Skeletal muscle tissue (tissue), 4 donors: ENCODE measurements around the gene RERE. TPM values are rescaled to one million over a fixed set of nuclear protein-coding genes. Genes with fewer than 3 reads are reported as not detected.

Experiments used
- H3K27ac ChIP-seq: one replicate; pipeline ENCODE4 v1.7.0; 2013; ENCODE audit warnings: mild to moderate bottlenecking, low read depth, low read length, inconsistent platforms
- H3K27me3 ChIP-seq, 3 donors: one replicate each; pipeline ENCODE4 v1.7.0; 2013; ENCODE audit warnings: low read length in 3 of 3; ENCODE audit not compliant: control insufficient read depth in 3 of 3, insufficient read depth in 3 of 3
- H3K36me3 ChIP-seq, 3 donors: one replicate each; pipeline ENCODE4 v1.7.0; 2013; ENCODE audit warnings: low read length in 3 of 3; ENCODE audit not compliant: control insufficient read depth in 3 of 3, insufficient read depth in 3 of 3
- H3K4me1 ChIP-seq, 3 donors: one replicate each; pipeline ENCODE4 v1.7.0; 2013; ENCODE audit warnings: low read length in 3 of 3, mild to moderate bottlenecking in 3 of 3; ENCODE audit not compliant: control insufficient read depth in 3 of 3, insufficient read depth in 3 of 3
- H3K4me3 ChIP-seq, 3 donors: one replicate each; pipeline ENCODE4 v1.7.0; 2013; ENCODE audit warnings: low read length in 3 of 3
- H3K9ac ChIP-seq, 3 donors: one replicate each; pipeline ENCODE4 v1.7.0; 2013; ENCODE audit warnings: low read length in 3 of 3, mild to moderate bottlenecking in 3 of 3, moderate library complexity in 2 of 3, low read depth in 1 of 3
- H3K9me3 ChIP-seq, 3 donors: one replicate each; pipeline ENCODE4 v1.7.0; 2013; ENCODE audit warnings: low read length in 3 of 3; ENCODE audit not compliant: control insufficient read depth in 3 of 3
- total RNA-seq: library from RNA; depleted of rRNA; stranded (reverse); fragments of >200 nt; gene quantifications from one replicate; pipeline ENCODE4 v1.2.3, GENCODE V29; 2014
- donor health status: Osteomylitis.

Gene RERE
- total RNA-seq, 1 donor from 2014 or later, result 212 TPM

DNA sequence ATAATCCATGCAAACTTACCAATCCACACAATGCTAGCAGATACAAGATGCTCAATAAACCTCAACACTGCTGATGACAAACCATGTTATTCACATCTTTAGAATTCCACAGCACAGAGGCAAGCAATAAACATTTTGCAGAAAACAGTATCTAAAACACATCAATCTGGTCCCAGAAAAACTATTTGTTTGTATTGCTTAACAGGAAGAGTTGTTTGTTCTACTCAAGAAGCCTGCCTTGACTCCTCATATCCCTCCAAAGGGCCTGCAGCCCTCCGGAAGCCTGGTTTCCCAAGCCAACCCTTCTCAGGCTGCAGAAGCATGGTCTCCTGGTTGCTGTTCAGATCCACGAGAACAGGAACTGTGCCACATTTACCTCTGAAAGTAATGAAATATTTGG is 139.7 kb downstream of the RERE start:
- no peaks in the 10 kb centered on the region for H3K9me3 ChIP-seq

DNA sequence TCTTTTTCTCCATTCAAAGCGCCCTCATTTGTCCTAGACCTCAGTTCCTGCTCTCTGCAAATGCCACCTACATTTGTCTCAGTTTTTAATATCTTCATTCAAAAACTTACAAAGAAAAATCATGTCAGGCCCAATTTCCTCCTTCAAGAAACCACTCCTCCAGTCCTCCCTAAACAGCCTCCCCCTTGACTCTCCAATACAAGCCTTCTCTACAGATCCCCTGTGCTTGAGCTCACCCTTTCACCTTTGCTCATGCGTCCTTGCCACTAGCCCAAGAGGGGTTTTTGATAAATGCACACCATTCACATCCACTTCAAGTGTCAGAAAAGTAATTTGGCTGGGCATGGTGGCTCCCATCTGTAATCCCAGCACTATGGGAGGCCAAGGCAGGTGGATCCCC is 140.6 kb downstream of the RERE start:
- no peaks in the 10 kb centered on the region for H3K36me3 ChIP-seq
- H3K4me3 ChIP-seq, result no peak overlapping the region
- peaks cover 0 to 3% (median 3%) of the 10 kb centered on the region in 3 donors for H3K4me1 ChIP-seq
- no peaks in the 10 kb centered on the region for H3K9me3 ChIP-seq
- no peaks in the 10 kb centered on the region for H3K27me3 ChIP-seq
- no peak overlapping the region for H3K27ac ChIP-seq
- H3K9ac ChIP-seq, result no peak overlapping the region

More for the DNA sequence above, 139.7 kb downstream of the RERE start:
- Histone ChIP-seq H3K4me3 (no peak overlapping the region), H3K4me1 (peaks cover 0 to 3% (median 3%) of the 10 kb centered on the region in 3 donors), H3K27me3 (no peaks in the 10 kb centered on the region), H3K9ac (no peak overlapping the region), H3K27ac (no peak overlapping the region), H3K36me3 (no peaks in the 10 kb centered on the region)

DNA sequence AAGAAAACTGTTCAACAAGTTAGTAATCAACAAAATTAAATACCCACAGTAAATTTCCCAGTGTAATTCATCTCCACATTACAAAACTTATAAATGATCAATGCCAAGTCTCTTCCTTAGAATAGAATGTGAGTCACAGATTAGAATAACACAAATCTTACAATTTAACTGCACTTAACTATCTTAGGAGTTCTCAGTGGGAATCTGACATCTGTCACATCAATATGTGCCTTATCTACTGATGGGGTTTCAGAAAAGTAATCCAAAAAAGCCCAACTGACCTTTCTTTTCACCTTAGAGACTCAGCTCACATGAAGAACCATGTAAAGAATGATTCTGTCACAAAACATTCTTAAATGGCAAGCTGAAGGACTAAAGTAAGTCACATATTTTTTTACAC is 141.4 kb downstream of the RERE start:
- Histone ChIP-seq H3K27ac (no peak overlapping the region), H3K9me3 (no peaks in the 10 kb centered on the region), H3K4me1 (peaks cover 0 to 5% (median 4%) of the 10 kb centered on the region in 3 donors), H3K27me3 (no peaks in the 10 kb centered on the region), H3K9ac (no peak overlapping the region), H3K36me3 (no peaks in the 10 kb centered on the region), H3K4me3 (no peak overlapping the region)

DNA sequence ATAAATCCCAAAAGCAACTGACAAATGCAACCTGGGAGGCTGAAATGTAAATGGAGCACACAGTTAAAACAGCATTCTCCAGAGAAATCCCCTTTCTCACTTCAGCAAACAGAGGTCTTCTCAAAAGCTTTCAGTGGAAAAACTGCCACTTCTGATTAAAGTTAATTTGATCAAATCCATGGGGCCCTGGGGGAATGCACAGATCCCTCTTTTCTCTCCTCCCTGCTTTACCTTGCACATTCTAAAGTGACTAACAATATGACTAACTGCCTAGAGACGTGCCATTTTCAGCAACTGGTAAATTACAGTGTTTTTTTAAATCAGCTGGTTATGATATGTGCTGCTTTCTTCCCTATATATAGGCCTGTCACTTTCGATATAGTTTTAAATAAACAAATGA is 142.5 kb downstream of the RERE start:
- Histone ChIP-seq H3K4me1 (peaks cover 6 to 16% (median 12%) of the 10 kb centered on the region in 3 donors), H3K9me3 (no peaks in the 10 kb centered on the region), H3K27me3 (no peaks in the 10 kb centered on the region), H3K36me3 (no peaks in the 10 kb centered on the region), H3K27ac (no peak overlapping the region), H3K4me3 (no peak overlapping the region), H3K9ac (no peak overlapping the region)

DNA sequence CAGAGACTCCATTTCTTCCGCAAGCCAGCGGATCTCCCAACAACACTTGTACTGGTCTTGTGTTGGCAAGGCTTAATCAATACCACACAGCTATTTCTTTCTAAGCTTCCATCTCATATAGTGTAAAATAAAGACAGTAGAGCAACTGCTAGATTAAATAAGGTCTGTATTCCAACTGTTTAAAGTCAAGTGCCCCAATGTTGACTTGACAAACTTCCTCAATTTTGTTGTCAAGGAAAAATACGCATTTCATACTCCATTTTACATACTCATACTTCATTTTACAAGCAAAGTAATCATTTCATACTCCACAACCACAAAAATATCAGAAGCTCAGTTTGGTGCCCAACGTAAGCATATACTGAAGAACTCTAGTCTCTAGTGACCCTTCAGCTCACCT is 143.0 kb downstream of the RERE start:
- no peaks in the 10 kb centered on the region for H3K36me3 ChIP-seq
- no peak overlapping the region for H3K4me3 ChIP-seq
- no peak overlapping the region for H3K9ac ChIP-seq
- no peaks in the 10 kb centered on the region for H3K27me3 ChIP-seq
- H3K4me1 ChIP-seq, result peaks cover 6 to 16% (median 11%) of the 10 kb centered on the region in 3 donors
- no peaks in the 10 kb centered on the region for H3K9me3 ChIP-seq
- H3K27ac ChIP-seq, result no peak overlapping the region

DNA sequence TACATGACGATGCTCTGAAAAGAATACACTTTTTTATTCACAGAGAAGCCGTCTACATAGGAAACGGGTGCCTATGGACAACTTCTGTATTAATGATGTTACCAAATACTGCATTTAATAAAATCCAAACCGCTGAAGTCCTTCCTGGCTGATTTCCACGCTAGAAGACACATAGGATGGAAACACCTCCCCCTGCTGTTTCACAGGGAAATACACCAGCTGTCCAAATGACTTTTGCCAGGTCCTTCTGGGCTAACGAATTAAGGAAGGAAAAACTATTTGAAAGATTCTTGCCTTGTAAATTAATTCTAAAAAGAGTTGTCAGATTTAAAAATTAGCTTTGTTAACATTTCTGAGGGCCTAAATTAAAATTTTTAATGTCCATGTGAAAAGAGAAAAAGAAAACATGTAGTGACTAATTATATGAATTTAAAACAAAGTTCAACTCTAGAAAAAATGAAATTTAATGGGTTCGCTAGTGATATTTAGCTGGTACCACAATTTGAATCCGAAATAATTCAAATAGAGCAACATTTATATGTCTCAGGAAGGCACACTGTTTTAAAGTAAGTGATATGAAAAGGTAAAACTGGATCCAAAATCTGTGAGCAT is 146.0 kb downstream of the RERE start:
- no peak overlapping the region for H3K9ac ChIP-seq
- peaks cover 18 to 29% (median 29%) of the 10 kb centered on the region in 3 donors for H3K4me1 ChIP-seq
- H3K9me3 ChIP-seq, result no peaks in the 10 kb centered on the region
- no peaks in the 10 kb centered on the region for H3K36me3 ChIP-seq
- H3K4me3 ChIP-seq, result no peak overlapping the region
- H3K27ac ChIP-seq, result no peak overlapping the region
- no peaks in the 10 kb centered on the region for H3K27me3 ChIP-seq

DNA sequence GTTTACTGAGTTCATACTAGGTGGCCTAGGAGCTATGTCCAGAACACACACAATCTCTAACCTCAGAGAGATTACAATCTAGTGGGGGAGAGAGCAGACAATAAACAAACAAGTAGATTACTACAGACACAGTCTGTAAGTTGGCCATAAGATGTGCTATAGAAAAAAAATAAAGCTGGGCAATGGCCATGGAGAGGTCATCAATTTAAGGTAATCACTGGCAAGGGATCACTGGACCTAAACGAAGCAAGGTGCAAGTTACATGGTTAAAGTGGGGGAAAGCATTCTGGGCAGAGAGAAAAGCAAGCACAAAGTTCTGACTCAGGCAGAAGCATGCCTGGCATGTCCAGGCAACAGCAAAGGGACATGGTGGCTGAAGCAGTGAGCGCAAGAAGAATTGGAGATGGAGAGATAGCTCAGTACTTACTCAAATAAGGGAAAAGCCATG is 147.0 kb downstream of the RERE start:
- H3K27me3 ChIP-seq, result no peaks in the 10 kb centered on the region
- H3K9ac ChIP-seq, result no peak overlapping the region
- H3K9me3 ChIP-seq, result no peaks in the 10 kb centered on the region
- no peak overlapping the region for H3K4me3 ChIP-seq
- peaks cover 28 to 39% (median 36%) of the 10 kb centered on the region in 3 donors for H3K4me1 ChIP-seq
- no peak overlapping the region for H3K27ac ChIP-seq
- no peaks in the 10 kb centered on the region for H3K36me3 ChIP-seq

DNA sequence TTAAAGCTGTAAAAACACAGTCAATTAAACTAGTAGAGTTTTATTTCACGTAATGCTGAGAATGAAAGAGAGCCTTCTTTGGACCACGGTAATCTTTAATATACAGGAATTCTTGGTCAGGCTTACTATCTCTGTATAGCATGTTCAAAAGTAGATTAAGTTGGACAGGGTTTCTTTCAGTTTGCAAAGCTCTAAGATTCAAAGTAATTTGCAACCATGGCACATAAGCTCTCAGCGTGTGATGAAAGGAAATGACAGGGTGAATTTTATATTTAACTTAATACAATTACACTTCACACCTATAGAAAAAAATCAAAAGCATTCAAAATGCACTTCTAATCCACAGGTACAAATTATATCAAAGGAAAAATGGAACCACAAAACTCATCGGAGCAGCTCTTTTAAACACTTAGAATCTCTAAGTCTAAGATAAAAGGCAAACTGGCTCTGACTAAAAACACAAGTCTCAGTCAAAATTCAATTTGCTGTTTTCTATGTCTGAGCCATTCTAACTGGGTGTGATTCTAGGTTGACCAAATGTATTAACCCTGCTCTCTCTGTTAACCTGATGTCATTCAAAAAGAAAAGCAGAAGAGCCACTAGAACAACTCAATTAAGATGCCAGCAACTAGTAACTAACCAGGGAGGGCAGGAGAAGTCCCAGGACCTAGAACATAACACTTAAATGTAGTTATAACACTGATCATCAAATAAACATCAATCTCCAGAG is 147.7 kb downstream of the RERE start:
- Histone ChIP-seq H3K36me3 (no peaks in the 10 kb centered on the region), H3K4me1 (peaks cover 28 to 45% (median 36%) of the 10 kb centered on the region in 3 donors), H3K9me3 (no peaks in the 10 kb centered on the region), H3K27me3 (no peaks in the 10 kb centered on the region), H3K9ac (no peak overlapping the region), H3K27ac (no peak overlapping the region), H3K4me3 (no peak overlapping the region)

DNA sequence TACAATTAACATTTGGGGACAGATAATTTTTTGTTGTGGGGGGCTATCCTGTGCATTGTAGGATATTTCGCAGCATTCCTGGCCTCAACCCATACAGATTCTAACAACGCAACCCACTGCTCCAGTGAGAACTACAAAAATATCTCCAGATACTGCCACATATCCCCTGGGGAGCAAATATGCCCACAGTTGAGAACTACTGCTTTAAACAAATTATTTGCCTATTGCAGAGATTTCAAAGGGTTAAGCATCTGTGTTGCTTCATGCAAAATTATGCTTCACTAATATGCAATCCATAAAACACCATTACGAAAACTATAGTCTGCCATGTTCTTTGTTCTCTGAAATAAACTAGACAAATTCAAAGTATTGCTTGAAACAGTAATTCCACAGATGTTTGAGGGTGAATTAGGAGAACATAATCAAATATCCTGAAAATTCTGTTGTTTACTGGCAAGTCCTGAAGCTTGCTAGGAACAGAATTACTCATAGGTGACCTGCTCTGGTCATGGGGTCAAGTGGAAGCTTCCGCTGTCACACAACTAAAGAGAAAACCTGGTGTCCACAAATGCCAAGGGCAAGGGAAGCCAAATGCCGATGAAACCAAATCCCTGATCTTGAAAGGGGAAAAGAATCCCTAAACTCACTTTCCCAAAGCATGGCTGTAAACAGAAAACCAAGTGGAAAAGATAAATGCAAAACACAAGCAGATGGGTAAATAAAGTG is 149.4 kb downstream of the RERE start:
- no peaks in the 10 kb centered on the region for H3K36me3 ChIP-seq
- H3K9me3 ChIP-seq, result no peaks in the 10 kb centered on the region
- no peaks in the 10 kb centered on the region for H3K27me3 ChIP-seq
- H3K4me1 ChIP-seq, result peaks cover 39 to 60% (median 39%) of the 10 kb centered on the region in 3 donors
- no peak overlapping the region for H3K9ac ChIP-seq
- H3K4me3 ChIP-seq, result no peak overlapping the region
- H3K27ac ChIP-seq, result no peak overlapping the region
